NK-92 treated with Interleukin-12 subunit alpha and Interleukin-12 subunit beta, amount 100 ng/mL, for 24 hours (cell line): ENCODE data around the gene SFXN1.
"Not testable (repeated sequence)": the region's sequence is repeated elsewhere in the genome, so short reads cannot be mapped to it uniquely, and the experiment has no call there.

Experiments
- DNase-seq: peaks from one replicate; lab custom pipeline; 2025; lab: John Stamatoyannopoulos, UW

The SFXN1 gene

DNA sequence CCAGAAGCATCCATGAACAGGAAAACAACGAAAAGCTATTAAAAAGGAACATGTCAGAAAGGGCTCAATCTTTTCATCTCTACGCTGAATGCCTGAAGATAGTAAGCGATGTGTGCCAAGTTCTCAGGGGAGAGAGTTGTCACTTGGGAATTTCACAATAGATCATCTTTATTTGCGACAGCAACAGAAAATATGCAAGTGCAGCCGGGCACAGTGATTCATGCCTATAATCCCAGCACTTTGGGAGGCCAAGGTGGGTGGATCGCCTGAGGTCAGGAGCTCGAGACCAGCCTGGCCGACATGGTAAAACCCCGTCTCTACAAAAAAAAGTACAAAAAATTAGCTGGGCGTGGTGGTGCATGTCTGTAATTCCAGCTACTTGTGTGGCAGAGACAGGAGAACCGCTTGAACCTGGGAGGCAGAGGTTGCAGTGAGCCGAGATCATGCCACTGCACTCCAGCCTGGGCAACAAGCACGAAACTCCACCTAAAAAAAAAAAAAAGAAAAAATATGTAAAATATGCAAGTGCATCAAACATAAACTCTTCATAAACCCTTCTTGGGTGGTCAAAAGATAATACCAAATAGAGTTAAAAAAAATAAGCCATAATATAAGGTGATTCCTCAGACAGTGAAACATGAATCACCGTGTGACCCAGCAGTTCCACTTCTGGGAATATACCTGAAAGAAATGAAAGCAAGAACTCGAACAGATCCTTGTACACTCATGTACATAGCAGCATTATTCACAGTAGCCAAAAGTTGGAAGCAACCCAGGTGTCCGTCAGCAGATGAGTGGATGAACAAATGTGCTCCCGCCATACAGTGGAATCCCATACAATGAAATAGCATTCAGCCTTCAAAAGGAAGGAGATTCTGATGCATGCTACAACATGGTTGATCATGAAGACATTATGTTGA is 16.2 kb downstream of the SFXN1 start:
- no peak for DNase-seq

- no peak for DNase-seq
Observed at GRCh38 chr5:175501759-175502158, 23.4 kb downstream of the SFXN1 start.

DNA sequence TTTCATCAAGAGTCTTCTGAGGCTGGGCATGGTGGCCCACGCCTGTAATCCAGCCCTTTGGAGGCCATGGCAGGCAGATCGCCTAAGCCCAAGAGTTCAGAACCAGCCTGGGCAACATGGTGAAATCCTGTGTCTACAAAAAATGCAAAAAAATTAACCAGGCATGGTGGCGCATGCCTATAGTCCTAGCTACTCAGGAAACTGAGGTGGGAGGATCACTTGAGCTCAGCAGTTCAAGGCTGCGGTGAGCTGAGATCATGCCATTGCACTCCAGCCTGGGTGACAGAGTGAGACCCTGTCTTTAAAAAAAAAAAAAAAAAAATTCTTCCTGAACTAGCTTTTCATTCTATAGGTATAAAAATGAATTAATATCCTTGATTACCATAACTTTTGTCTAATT is 29.3 kb downstream of the SFXN1 start:
- not testable (repeated sequence) for DNase-seq

DNA sequence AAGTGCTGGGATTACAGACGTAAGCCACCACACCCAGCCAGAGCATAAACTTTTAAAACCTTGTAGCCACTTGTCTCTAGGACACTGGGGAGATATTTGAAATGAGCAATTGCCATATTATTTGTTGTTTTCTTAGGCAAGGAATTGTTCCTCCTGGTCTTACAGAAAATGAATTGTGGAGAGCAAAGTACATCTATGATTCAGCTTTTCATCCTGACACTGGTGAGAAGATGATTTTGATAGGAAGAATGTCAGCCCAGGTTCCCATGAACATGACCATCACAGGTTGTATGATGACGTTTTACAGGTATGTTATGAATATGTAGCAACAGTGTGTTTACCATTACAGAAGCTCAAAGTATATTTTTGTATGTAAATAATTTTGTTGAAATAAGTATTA is 30.5 kb downstream of the SFXN1 start:
- no peak for DNase-seq

GRCh38 chr5:175513297-175513696 is 34.9 kb downstream of the SFXN1 start:
- no peak for DNase-seq

- DNase-seq: no peak
Observed at GRCh38 chr5:175513726-175514125, 35.4 kb downstream of the SFXN1 start.

DNA sequence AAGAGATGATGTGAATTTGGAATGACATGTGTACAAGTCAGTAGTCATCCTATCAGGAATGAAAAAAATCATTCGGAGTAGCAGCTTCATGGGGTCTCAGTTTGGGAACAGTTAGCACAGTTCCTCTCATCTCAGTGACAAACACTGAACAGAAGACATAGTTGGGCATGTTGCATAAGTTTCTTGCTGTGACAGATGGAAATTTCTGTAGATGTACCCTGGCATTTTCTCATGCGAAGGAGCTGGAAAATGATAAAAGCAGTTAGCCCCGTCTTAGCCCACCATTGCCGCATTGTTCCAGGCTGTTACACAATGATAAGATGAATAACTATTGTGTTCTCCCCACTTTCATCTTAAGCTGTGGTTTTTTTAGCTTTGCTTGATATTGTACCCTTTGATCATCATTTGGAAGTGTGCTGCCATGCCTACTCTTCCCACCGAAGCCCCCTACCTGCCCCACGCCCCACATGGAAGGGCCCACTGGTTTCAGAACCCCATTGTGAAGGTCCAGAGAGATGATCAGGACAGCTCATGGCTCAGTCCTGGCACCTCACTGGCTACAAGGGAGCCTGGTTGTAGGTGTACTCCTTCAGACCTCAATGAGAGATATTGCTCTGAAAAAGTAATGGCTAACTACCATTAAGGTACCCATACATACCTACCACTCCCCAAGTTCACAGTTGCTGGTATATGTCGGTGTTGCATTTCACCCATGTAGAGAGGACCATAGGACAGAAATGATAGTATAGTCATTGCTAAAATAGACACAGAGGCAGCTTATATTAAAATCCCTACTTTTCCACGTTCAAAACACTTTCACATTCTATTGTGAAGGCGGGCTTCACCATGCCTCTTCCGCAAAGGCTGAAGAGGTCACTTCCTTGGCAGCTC is 38.8 kb downstream of the SFXN1 start:
- no peak for DNase-seq

- DNase-seq: peak; percentile 6
Observed at GRCh38 chr5:175517824-175518450, 39.6 kb downstream of the SFXN1 start.

DNA sequence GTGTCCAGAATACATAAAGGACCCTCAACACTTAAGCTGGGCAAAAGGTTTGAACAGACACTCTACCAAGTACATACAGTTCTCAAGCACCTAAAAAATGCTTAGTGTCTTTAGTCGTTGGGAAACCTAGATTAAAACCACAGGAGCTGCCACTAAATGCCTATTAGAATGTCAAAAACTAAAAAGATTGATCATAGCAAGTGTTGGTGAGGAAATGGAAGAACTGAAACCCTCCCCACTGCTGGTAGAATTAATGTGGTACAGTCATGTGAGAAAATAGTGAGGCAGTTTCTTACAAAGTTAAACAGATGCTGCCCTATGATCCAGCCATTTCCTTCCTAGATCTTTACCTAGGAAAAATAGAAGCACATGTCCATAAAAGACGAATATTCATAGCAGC is 40.6 kb downstream of the SFXN1 start:
- no peak for DNase-seq

DNA sequence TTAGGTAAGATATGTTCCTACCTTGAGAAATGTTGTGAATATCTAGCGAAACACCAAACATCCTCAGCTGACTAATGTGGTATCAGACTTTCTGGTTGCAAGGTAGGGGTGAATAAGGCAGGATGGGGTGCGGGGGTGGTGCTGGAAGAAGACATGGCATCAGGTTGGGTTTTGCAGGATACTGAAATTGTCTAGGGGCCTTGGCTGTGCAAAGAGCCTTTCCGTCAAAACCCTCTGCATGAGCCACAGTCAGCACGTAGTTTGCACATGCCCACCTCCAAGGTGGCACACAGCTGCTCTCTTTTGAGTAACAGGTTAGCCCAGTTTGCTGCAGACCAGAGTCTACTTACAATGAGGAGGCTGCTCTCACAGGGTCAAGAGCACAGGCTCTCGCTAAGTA is 42.0 kb downstream of the SFXN1 start:
- DNase-seq: peak; percentile 19

- DNase-seq: no peak
Observed at GRCh38 chr5:175520873-175521272, 42.5 kb downstream of the SFXN1 start.

GRCh38 chr5:175521313-175521833 is 43.0 kb downstream of the SFXN1 start:
- DNase-seq: no peak

GRCh38 chr5:175523292-175523691 is 44.9 kb downstream of the SFXN1 start:
- DNase-seq: no peak

DNA sequence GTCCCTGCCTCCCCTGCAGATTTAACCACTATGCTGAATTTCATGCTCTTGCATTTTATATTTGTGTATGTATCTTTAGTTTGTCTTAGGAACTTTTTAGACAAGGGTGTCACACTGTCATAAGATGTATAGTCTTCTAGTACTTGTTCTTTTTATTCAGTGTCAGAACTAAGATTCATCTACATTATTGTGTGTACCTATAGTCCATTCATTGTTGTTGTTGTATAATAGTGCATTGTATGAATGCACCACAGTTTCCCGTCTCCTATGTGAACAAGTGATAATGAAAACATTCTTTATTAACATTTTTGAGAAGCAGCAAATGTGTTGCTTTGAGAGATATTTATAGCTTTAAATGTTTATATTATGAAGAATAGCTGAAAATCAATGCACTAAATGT is 45.9 kb downstream of the SFXN1 start:
- DNase-seq: no peak

- DNase-seq: no peak
Observed at GRCh38 chr5:175526691-175527090, 48.3 kb downstream of the SFXN1 start.

DNA sequence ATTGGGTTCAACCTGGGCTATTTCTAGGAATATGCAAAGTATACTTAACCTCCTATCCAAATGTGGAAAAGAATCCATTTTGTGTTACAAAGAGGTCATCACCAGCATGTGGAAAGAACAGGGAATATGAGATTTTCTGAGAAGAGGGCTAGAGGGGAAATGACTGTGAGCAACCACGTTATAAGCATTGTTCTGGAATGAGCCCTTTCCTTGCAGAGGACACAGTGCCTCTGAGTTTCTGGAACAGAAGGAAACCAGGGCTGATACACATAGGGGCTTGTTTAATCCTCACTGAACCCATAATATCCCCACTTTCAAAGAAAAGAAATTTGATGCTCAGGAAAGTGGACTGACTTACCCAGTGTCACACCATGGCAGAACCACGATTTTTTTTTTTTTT is 53.0 kb downstream of the SFXN1 start:
- no peak for DNase-seq

GRCh38 chr5:175534070-175534932 is 55.9 kb downstream of the SFXN1 start:
- DNase-seq: no peak

GRCh38 chr5:175535331-175535730 is 57.0 kb downstream of the SFXN1 start:
- not testable (repeated sequence) for DNase-seq

DNA sequence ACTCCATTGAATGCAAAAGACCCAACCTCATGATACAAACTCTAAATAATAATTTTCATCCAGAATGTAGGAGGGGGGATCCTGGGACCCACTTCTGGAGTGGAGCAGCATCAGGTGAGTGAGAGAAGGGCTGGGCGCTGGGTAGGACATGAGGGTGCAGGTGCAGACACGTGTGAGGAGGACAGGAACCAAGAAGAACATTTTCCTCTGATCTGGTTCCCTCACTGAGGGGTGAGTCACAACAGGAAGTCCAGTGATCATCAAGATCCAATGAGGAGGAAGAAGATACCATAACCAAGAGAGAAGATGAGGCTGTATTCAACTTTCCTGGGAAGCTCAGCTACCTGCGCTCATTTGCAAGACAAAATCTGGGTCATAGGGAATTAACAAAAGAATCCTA is 57.4 kb downstream of the SFXN1 start:
- DNase-seq: no peak

GRCh38 chr5:175538576-175538975 is 60.2 kb downstream of the SFXN1 start:
- DNase-seq: no peak

- DNase-seq: no peak
Observed at GRCh38 chr5:175539936-175540335, 61.6 kb downstream of the SFXN1 start.
